Suprapubic skin (tissue), 3 donors: ENCODE results near the gene PTMS.

Experiments used
- POLR2A ChIP-seq, 2 donors: fragments of 450-650 bp; IDR thresholded peaks; one replicate each; pipeline ENCODE4 v1.6.1; 2017; ENCODE audit warnings: antibody characterized with exemption in 2 of 2, mild to moderate bottlenecking in 2 of 2, moderate library complexity in 2 of 2
- TF ChIP-seq, protein P1 (sequence below), 2 donors: fragments of 200-600 bp in 1 of 2; fragments of 450-650 bp in 1 of 2; sonication (generic) in 1 of 2; IDR thresholded peaks; one replicate each; pipeline ENCODE4 v1.5.1; 2016 to 2019; ENCODE audit warnings: antibody characterized with exemption in 2 of 2, mild to moderate bottlenecking in 1 of 2, moderate library complexity in 1 of 2

DNA sequence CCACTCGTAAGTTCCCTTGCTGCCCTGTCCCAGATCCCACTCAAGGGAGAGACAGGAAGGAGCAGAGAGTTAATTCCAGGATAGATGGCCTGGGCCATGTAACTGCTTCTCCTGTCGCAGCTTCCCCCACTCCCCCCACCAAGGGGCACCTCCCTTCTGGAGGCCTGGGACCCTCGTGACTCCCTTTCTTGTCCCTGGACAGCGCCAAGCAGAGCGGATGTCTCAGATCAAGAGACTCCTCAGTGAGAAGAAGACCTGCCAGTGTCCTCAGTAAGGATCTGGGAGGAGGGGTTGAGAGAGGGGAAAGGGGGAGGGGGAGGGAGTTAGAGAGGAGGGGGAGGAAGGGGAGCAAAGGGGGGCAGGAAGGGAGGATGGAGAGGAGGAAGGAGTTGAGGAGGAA lies 52.5 kb downstream of the PTMS start:
- TF ChIP-seq POLR2A (IDR thresholded peaks at IDR 0.05): no peak
- TF ChIP-seq, protein P1, sequence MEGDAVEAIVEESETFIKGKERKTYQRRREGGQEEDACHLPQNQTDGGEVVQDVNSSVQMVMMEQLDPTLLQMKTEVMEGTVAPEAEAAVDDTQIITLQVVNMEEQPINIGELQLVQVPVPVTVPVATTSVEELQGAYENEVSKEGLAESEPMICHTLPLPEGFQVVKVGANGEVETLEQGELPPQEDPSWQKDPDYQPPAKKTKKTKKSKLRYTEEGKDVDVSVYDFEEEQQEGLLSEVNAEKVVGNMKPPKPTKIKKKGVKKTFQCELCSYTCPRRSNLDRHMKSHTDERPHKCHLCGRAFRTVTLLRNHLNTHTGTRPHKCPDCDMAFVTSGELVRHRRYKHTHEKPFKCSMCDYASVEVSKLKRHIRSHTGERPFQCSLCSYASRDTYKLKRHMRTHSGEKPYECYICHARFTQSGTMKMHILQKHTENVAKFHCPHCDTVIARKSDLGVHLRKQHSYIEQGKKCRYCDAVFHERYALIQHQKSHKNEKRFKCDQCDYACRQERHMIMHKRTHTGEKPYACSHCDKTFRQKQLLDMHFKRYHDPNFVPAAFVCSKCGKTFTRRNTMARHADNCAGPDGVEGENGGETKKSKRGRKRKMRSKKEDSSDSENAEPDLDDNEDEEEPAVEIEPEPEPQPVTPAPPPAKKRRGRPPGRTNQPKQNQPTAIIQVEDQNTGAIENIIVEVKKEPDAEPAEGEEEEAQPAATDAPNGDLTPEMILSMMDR (IDR thresholded peaks at IDR 0.05): no peak
